HG02571 (cell line): ENCODE data around the gene NCKAP5.

Experiments
- ATAC-seq: cut with Tn5 transposase; IDR thresholded peaks from one replicate; pipeline ENCODE4 v1.9.1; 2021; ENCODE audit warnings: mild to moderate bottlenecking, moderate library complexity; ENCODE audit not compliant: unreplicated experiment

Gene NCKAP5

DNA sequence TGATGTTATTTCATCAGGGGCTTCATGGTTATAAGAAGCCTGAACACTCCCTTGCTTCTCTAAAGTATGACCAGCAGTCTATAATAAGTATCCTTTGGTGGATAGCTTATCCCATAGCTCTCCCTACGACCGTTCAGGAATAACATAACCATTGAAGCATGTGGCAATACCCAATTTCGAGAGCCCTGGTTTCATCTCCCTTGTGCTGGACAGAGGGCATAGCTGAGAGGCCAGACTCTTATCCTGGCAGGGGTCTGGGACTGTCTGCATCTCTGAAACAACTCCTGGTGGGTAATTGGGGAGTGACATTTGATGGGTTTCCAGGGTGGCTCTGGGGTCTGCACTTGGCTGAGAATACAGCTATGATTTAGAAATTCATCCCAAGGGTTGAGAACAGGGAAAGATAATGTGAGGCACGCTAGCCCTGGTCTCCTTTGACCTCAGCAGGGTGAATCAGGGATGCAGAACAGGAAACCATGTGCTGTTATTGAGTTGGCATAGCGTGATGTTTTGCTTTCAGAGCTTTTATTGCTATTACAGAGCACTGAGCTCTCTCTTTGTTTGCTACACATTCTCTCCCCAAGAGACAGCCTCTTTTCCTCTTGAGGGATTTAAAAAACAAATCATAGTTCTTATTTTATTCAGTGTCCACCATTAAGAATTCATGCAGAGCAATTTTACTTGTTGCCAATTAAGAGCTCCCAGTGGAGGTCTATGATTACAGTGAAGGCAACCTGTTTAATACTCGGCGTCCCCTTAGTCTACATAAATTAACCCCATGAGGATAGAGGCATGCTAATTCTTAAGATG is 274.5 kb downstream of the NCKAP5 start:
- ATAC-seq: no peak

DNA sequence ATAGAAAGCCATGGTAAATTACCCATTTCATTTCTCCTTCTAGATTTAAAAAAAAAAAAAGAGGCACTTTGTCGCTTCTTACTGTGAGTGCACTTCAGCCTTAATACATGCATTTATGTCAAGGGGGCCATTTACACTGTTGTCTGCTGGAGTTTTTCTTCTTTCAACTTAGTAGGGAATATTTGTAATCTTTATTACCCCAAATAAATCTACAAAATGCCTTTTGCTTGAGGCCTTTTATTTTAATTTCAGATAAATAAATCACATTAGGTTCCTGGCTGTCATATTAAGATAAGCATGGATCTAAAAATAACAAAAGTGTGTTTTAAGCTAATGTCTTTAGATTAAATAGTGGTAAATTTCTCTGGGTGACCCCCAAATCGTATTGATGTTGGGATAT is 276.0 kb downstream of the NCKAP5 start:
- ATAC-seq: no peak

DNA sequence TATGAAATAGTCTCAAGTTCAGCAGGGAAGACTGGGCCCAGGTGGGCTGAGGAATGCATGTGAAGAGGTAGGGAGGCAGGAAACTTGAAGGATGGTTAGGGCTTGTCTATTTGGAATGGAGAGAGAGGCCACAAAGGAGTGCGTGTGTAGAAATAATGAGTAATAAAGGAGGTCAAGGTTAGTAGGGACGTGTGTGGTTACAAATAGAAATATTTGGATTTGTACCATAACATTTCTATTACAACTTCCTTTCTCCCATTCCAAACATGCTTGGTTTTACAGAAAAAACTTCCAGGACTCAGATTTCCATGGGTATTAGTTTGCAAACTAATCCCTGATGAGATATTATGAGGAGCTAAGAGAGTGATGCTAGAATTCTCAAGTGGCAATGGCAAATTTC is 280.6 kb downstream of the NCKAP5 start:
- ATAC-seq: no peak

DNA sequence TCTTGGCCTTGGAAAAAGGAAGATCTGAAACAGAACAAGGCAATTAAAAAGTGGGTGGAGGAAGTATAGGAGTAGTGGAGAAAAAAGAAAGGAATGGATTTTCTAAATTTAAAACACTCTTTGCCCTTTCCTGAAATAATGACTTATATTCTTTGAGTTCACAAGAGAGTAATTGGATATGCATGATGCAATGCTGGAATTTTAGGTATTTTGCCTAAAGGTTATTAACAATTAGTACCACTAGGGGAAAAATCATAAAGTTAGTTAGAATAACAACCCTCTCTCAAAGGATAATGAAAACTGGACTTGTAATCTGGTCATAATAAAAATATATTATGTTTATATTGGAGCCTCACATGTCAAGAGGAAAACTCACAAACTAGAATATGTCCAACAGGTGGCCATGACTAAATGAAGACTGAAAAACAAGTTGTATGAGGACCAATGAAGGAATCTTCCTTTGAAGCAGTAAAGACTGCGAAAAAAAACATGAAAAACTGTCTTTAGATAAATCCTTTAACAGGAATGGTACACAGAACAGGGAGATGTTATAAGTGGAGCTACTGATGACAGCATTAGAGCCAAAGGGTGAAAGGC is 281.8 kb downstream of the NCKAP5 start:
- ATAC-seq: no peak

DNA sequence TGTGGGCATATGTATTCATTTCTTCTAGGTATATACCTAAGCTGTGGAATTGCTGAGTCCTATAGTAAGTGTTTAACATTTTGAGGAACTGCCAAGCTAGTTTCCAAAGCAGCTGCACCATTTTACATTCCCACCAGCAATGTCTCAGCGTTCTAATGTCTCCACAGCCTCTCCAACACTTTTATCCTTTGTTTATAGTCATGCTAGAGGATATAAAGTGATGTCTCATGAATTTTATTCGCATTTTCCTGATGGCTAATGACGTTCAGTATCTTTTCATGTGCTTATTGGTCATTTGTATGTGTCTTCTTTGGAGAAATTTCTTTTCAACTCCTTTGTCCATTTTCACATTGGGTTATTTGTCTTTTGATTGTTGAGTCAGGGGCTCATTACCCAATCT is 295.2 kb downstream of the NCKAP5 start:
- no peak for ATAC-seq

DNA sequence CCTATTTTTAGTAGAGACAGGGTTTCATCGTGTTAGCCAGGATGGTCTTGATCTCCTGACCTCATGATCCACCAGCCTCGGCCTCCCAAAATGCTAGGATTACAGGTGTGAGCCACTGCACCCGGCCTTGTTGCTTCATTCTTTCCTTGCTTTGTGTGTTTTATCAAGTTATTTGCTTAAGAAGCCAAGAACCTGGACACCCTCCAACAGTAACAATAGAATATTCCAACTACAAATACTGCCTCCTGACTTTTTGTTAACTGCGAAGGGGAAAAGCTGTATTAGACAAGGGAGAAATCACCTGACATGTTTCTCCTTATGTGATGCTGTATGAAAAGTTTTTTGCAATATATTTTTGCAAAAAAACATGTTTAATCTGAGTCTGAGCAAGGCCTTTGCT is 297.2 kb downstream of the NCKAP5 start:
- ATAC-seq: no peak

DNA sequence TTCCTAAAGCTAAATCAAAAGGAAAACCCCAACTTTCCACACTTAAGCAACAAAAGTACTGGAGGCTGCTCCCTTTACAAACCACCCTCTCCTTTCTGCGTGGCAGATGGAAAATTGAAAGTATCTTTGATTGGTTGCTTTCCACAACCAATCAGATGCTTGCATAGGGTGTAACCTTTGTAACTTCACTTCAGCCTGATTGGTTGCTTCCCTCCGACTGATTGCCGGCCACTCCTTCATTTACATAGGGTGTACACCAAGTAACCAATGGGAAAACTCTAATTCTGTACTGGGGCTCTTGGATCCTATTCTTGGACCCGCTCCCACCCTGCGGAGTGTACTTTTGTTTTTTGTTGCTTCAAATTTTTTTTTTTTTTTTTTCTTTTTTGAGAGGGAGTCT is 297.7 kb downstream of the NCKAP5 start:
- ATAC-seq: no peak

DNA sequence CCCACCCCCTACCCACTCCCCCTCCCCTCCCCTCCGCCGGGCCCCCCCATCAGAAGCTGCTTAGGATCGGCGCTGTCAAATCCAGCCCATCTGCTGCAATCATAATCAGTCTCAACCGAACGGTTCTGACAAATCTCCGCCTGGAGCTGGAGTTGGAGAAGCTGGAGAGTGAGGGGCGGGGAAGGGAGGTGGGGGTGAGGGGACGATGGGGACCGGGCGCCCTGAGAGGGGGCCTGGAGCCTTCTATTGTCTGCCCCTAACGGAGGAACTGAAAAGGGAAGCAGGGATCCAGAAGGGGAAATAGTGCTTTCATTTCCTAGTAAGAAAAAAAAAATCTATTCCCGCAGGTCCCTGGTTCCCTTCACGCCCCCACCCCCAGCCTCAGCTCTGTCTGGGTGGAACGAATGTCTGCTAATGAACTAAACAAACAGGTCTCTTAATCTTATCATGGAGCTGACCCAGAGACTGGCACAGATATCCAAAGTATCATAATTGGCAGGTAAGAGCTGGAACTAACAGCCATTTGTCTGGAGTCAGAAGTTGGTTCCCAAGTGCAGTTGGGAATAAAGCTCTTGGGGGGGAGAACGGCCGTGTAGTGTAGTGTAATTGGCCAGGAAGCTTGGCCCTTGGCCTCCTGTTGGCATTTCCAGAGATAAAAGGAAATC is 301.2 kb downstream of the NCKAP5 start:
- no peak for ATAC-seq

DNA sequence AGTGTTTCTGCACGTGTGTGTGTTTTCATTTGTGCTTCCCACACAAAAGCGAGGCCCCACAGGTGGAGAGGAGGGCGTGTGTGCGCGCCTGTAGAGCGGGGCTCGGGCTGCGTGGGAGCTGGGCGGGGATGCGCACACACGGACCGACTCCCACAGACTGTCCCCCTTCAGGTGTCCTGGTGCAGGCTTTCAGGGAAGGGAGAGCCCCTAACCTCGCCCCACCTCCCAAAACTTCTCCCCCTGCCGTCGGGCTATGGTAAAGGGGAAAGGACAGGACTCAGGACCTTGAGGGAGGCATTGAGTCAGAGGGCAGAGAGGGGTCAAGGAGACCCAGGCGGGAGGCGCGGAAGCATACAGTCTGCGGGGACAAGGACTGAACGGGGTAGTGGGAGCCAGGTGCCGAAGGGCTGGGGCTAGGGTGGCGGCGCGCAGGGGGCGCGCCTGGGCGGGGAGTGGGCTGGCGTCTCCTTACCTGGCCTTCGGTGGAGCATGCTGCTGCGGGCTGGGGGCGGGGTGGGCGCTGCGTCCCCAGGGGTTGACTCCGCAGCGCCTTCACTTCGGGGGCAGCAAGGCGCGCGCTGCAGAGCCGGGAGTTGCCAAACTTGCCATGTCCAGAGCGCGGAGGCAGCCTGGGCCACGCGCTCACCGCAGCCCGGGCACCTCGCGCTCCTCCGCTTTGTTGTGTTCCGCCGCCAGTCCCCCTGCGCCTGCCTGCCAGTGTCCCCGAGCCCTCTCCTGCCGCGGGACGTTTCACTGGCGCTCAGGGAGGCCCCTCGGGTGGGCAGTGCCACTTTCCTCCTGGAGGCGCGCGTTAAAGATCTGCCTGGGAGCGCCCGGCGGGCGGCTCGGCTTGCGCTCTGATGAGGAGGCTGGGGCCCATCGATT is 302.0 kb downstream of the NCKAP5 start:
- no peak for ATAC-seq

DNA sequence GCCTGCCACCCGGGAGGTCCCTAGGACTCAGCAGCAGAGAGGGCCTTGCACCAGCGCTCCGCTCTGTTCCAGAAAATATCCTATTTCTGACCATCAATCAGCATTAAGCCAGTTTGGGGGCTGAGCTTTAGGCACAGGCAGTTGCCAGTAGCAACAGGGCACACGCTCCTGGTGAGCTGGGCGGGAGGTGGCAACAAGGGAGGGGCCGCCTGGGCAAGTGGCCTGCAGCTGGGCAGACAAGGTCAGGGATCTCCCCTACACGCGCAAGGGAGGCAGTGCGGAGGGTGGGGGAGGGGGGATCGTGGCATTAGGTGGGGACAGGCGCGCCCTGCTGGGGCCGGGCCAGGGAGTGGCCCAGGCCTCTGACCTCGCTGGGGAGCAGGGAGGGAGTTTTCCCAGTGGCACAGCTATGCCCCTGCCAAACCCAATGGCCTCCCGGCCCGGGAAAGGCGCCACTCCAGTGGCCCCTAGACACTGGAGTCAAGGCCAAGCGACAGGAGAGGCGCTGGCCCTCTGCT is 302.8 kb downstream of the NCKAP5 start:
- no peak for ATAC-seq

DNA sequence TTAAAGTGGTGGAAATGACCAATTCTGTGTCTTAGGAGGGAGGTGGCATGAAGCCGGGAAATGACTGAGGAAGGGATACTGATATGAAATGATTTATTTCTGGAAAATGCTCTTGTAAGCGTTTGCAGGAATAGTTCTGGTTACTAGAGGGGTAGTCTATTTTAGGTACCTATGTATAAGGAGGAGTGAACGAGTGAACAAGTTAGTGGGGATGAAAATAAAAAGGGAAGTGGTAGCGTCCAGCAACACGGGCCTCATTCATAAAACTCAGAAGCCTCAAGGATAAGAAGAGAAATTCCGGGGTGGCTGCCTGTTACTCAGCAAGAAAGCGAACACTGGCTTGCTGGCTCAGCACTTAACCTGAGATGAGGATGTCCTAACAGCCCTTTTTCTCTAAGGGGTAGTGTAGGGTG is 303.3 kb downstream of the NCKAP5 start:
- no peak for ATAC-seq

DNA sequence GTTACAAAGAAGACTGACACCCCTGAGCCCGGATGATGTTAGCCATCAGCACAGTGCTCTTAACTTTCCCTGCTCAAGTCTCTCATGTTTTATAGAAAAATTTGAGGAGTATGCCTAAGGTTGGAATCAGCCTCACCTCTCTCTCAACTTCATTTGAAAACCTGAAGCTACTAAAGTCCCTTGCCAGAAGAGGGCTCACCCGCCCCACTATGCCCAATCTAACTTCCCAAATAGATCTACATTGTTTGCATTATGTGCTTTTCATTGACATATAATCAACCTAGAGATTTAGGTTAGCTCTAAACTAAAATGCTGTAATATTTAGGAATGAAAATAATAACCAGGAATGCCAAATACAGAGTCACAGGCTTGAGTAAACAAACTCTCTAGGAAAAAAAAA is 305.4 kb downstream of the NCKAP5 start:
- no peak for ATAC-seq

DNA sequence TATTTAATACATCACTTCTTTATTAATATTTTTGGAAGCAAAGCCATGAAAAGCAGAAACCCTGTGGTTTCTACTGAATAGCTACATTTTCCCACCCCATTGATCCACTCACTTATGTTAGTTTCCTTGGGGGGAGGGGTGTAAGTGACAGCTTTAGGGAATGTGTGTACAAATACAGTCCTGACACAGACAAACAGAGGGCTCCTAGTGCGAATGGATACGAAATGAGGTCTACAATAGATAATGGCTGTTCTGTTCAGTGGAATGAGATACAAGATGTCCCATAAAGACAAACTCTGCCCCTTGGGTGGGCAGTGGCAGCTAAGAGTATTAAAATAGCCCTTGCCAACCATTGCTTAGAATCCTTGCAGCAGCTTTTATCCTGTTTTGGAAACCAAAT is 312.9 kb downstream of the NCKAP5 start:
- no peak for ATAC-seq

DNA sequence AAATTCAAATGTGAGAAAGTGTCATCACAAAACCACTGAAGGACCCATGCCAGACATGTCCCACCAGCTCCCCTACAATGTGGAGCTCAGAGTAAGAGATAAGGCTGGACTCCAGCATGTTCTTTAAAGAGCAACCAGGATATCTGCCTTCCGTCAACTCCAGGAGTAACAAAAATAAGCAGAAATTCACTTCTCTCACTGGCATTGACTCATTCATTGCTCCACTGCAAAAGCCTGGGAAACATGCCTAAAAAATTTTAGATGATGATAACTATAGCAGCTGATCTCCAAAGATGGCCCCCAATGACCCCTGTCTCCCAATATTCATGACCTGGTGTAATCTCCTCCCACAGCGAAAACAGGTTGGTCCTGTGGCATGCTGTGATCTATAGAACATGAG is 314.5 kb downstream of the NCKAP5 start:
- ATAC-seq: no peak

DNA sequence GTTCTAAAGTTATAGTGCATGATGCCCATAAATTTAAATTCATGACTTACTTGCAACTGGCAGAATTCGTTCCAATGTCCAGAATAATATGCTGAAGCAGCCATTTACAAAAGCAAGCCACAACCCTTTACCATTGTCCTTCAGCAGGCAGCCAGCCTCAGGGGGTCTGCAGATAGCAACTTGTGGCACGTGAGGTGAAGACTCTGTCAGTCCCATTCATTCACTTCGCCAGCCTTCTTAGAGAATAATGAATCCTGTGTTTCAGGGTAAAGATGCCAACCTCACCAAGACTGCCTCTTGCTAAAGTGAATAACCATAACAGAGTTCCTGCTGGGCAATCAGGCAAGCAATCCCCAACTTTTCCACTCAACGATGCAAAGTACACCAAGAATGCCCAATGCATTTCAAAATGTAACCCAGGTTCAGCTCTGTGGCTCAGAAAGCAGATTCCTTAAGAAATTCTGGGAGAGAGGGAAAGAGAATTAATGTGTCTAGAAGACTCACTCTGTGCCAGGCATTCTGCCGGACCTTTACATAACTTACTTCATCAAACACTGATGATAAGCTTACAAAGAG is 315.4 kb downstream of the NCKAP5 start:
- ATAC-seq: no peak

DNA sequence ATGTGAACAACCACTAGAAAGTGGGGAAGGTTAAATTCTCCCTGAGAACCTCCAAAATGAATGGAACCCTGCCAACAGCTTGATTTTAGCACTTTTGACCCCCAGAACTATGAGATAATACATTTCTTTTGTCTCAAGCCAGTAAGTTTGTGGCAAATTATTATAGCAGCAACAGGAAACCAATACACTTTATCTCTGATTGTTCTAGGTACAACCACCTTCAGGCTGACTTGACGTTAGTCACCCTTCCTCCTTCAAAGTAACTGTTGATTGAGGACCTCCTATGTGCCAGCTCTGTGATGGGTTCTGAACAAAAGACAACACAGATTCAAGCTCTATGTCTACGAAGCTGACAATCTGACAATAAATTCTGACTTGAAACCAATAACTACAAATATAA is 318.9 kb downstream of the NCKAP5 start:
- no peak for ATAC-seq

DNA sequence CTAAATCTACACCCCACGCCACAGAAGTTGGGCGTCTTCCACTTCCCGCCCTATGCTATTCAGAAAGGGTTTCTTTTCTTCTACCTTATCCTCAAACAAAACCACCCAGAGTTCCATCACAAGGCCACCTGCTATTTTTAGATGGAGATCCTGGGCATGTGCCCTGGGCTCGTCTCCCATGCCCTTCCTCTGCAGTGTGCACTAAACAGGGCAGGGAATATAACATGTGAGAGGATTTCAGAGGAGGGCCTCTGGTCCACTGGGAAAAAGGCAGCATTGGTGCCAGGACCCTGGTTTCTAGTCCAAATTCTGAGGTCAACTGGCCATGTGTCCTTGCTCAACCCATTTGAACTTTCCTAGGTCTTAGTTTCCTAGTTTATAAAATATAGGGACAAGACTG is 320.0 kb downstream of the NCKAP5 start:
- ATAC-seq: no peak

DNA sequence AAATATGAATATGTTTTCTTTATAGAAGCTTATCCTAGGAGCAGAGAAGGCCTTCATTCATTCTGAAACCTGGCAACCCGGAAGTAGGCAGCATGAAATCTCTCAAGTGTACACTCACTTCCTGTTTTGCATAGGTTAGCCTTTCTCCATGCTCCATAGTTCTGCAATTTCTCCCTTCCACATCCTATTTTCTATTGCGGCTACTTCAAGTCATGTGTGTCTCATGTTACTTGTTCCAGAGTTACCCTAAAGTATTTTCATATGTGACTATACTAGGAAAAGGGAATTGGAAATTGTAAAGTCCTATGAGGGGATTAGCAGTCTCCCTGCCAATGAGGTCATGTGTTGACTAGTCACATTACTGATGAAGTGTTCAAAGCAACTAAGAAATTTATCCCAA is 320.6 kb downstream of the NCKAP5 start:
- ATAC-seq: no peak

DNA sequence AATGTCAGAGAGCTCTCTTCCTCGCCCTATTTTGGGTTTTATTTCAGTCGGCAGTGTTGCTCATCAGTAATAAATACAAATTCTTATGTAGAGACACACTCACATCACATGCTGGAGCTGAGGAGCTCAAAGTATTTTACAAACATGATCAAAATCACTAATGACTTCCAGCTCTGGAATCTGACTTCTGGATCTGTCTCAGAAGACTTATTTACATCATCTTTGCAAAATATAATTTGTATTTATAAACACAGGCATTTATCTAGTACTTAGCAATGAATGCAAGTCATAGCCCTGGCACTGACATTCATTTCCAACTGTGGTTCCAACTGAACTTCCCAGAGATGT is 327.1 kb downstream of the NCKAP5 start:
- no peak for ATAC-seq

DNA sequence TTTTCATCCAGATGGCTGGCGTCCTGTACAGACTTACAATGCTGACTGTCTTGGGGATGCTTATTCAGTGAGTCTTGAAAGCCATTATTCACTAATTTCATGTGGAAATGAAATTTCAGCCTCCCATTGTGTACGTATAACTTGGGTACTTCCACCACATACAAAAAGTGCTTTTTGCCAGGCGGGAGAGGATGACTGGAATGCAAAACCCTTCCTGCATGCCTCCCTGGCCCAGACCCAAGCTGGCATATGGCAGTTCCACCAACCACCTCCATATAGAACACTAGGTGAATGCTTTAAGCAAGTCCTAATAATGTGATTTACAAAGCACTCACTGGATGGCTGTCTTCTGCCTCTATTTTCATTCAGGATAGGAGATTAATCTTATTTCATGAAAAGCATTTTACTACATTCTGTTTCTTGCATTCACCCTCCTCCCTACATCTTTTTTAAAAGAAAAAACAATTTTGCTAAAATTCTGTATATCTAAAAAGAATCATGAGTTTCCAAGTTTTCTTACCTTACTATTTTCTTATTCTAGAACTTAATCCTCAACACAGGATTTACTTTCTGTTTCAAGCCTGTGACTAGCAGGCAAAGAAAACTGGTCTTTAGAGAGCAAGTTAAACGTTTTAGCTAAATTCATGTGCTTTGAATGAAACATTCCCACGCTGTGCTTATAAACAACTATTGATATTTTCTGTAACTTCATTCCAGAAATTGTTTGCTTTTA is 327.6 kb downstream of the NCKAP5 start:
- ATAC-seq: no peak
